Transverse colon (tissue), 4 donors: ENCODE results near the gene CLPSL1. TPM values are rescaled to one million over a fixed set of nuclear protein-coding genes. Genes with fewer than 3 reads are reported as not detected.

Experiments used
- DNase-seq: peaks from one replicate; pipeline ENCODE4 v3.0.0-alpha.2; 2019
- H3K27ac ChIP-seq, 4 donors: fragments of 200-600 bp; sonication (generic); 2 replicates each; pipeline ENCODE4 v1.5.1; 2016 to 2018; ENCODE audit warnings: inconsistent platforms in 4 of 4
- H3K27me3 ChIP-seq: fragments of 200-600 bp; sonication (generic); 2 replicates; pipeline ENCODE4 v1.5.1; 2017; ENCODE audit warnings: inconsistent platforms
- H3K36me3 ChIP-seq, 4 donors: fragments of 200-600 bp; sonication (generic); 2 replicates each; pipeline ENCODE4 v1.5.1; 2017 to 2019; ENCODE audit warnings: inconsistent platforms in 4 of 4
- H3K4me1 ChIP-seq, 4 donors: fragments of 200-600 bp; sonication (generic); 2 replicates each; pipeline ENCODE4 v1.5.1; 2017 to 2020; ENCODE audit warnings: inconsistent platforms in 4 of 4
- H3K4me3 ChIP-seq, 4 donors: fragments of 200-600 bp; sonication (generic); 1 replicate in 1 of 4; 2 replicates in 3 of 4; pipeline versions ENCODE4 v1.5.1 to v1.6.1; 2017 to 2019; ENCODE audit warnings: inconsistent platforms in 4 of 4
- H3K9me3 ChIP-seq, 2 donors: fragments of 200-600 bp; sonication (generic); 2 replicates each; pipeline ENCODE4 v1.5.1; 2017 to 2019; ENCODE audit warnings: inconsistent platforms in 2 of 2
- CTCF ChIP-seq, 5 experiments: fragments of 200-600 bp in 3 of 5; fragments of 450-650 bp in 2 of 5; sonication (generic) in 3 of 5; IDR thresholded peaks; 1 replicate in 2 of 5; 2 replicates in 3 of 5; pipeline ENCODE4 v1.5.1; 2016 to 2017; ENCODE audit warnings: antibody characterized with exemption in 5 of 5, inconsistent platforms in 3 of 5, mild to moderate bottlenecking in 2 of 5, moderate library complexity in 1 of 5
- EP300 ChIP-seq: sonication (generic); formaldehyde crosslinking; IDR thresholded peaks from one replicate; pipeline ENCODE4 v1.6.1; 2017; ENCODE audit warnings: antibody characterized with exemption, low read depth
- POLR2A ChIP-seq: fragments of 450-650 bp; IDR thresholded peaks from one replicate; pipeline ENCODE4 v1.6.1; 2016; ENCODE audit warnings: antibody characterized with exemption, mild to moderate bottlenecking, moderate library complexity
- POLR2AphosphoS5 ChIP-seq, 3 donors: sonication (generic); formaldehyde crosslinking; IDR thresholded peaks; one replicate each; pipeline ENCODE4 v1.6.1; 2016; ENCODE audit warnings: antibody characterized with exemption in 3 of 3
- WGBS, 2 donors: methylation state at CpG; one replicate each; pipeline ENCODE4 v1.1.5; 2018; ENCODE audit warnings: low coverage in 1 of 2; 5-methylcytosine and 5-hydroxymethylcytosine counted together
- in situ Hi-C, 4 donors: fragments of 200-750 bp; cut with MboI; loops; one replicate each; pipeline versions ENCODE4 v1.15.0 to v1.15.1; 2017; ENCODE audit warnings: low sequenced_read_pairs in 3 of 4, low pct_ligation_motif_present in 1 of 4, low pct_unique_long_range_greater_than_20kb in 1 of 4
- intact Hi-C: fragments of 100-400 bp; cut with DNase I; formaldehyde crosslinking; loops from one replicate; pipeline ENCODE4 v1.15.1; 2023; ENCODE audit warnings: low total_unique reads
- total RNA-seq, 4 donors: library from RNA; depleted of rRNA; stranded (reverse); fragments of >200 nt; gene quantifications; one replicate each; pipeline ENCODE4 v1.1.0, GENCODE V29; 2016

The CLPSL1 gene
- total RNA-seq, 4 donors from 2014 or later, result not detected

- intact Hi-C loops (no loop called here), in situ Hi-C loops (loop anchor here in 1 of 4 donors (25.0 kb wide), 1 partner anchor 1826 kb away; no protein-coding TSS in a partner anchor)
- no peak for DNase-seq
- no peaks in the 10 kb centered on the region for H3K4me1 ChIP-seq
- no peaks in the 10 kb centered on the region for H3K9me3 ChIP-seq
- no peaks in the 10 kb centered on the region for H3K36me3 ChIP-seq
- H3K4me3 ChIP-seq, result no peak overlapping the region
- 54% methylated on average over 2 of the region's 2 CpGs; no CpG with 5 or more reads in 1 of the 2 donors for WGBS, 2 donors
- H3K27me3 ChIP-seq, result peaks cover 49% of the 10 kb centered on the region
- TF ChIP-seq POLR2AphosphoS5 (IDR thresholded peaks at IDR 0.05), result no peak
- no peak for TF ChIP-seq EP300
- no peak for TF ChIP-seq POLR2A
- TF ChIP-seq CTCF (IDR thresholded peaks at IDR 0.05), result no peak
- H3K27ac ChIP-seq, result no peak overlapping the region
Measured at GRCh38 chr6:35786272-35786671, 5.5 kb downstream of the CLPSL1 start.

GRCh38 chr6:35786810-35787209 is 6.0 kb downstream of the CLPSL1 start:
- in situ Hi-C loops, result loop anchor here in 1 of 4 donors (25.0 kb wide), 1 partner anchor 1825 kb away; no protein-coding TSS in a partner anchor

GRCh38 chr6:35787266-35788218 is 6.7 kb downstream of the CLPSL1 start:
- TF ChIP-seq CTCF (IDR thresholded peaks at IDR 0.05) (no peak), POLR2AphosphoS5 (IDR thresholded peaks at IDR 0.05) (no peak), EP300 (no peak), POLR2A (no peak)
- Histone ChIP-seq H3K4me1 (no peaks in the 10 kb centered on the region), H3K27ac (no peak overlapping the region), H3K4me3 (no peak overlapping the region), H3K27me3 (peaks cover 54% of the 10 kb centered on the region), H3K9me3 (no peaks in the 10 kb centered on the region), H3K36me3 (no peaks in the 10 kb centered on the region)
- intact Hi-C loops, result loop anchor here (1.0 kb wide), 1 partner anchor 11 kb away; no protein-coding TSS in a partner anchor
- WGBS, 2 donors, result 55 to 71% methylated on average over 5 to 13 of the region's 13 CpGs
- in situ Hi-C loops, result loop anchor here in 1 of 4 donors (25.0 kb wide), 1 partner anchor 1825 kb away; no protein-coding TSS in a partner anchor
- no peak for DNase-seq

More at GRCh38 chr6:35786810-35787209, 6.0 kb downstream of the CLPSL1 start:
- no peaks in the 10 kb centered on the region for H3K9me3 ChIP-seq
- TF ChIP-seq POLR2AphosphoS5 (IDR thresholded peaks at IDR 0.05) (no peak), CTCF (IDR thresholded peaks at IDR 0.05) (no peak), POLR2A (no peak), EP300 (no peak)
- DNase-seq, result no peak
- intact Hi-C loops, result loop anchor here (1.0 kb wide), 1 partner anchor 11 kb away; no protein-coding TSS in a partner anchor
- 65 to 78% methylated on average over 9 to 25 of the region's 25 CpGs for WGBS, 2 donors
- no peaks in the 10 kb centered on the region for H3K36me3 ChIP-seq
- peaks cover 49% of the 10 kb centered on the region for H3K27me3 ChIP-seq
- no peak overlapping the region for H3K27ac ChIP-seq
- H3K4me3 ChIP-seq, result no peak overlapping the region
- H3K4me1 ChIP-seq, result no peaks in the 10 kb centered on the region

GRCh38 chr6:35788423-35788982 is 7.7 kb downstream of the CLPSL1 start:
- in situ Hi-C loops (loop anchor here in 1 of 4 donors (25.0 kb wide), 1 partner anchor 1824 kb away; no protein-coding TSS in a partner anchor), intact Hi-C loops (no loop called here)
- no peak for TF ChIP-seq POLR2AphosphoS5 (IDR thresholded peaks at IDR 0.05)
- no peak for TF ChIP-seq POLR2A
- no peak for TF ChIP-seq CTCF (IDR thresholded peaks at IDR 0.05)
- TF ChIP-seq EP300, result no peak
- Histone ChIP-seq H3K27me3 (peaks cover 59% of the 10 kb centered on the region), H3K9me3 (no peaks in the 10 kb centered on the region), H3K4me1 (no peaks in the 10 kb centered on the region), H3K27ac (no peak overlapping the region), H3K36me3 (no peaks in the 10 kb centered on the region), H3K4me3 (no peak overlapping the region)
- DNase-seq, result no peak
- WGBS, 2 donors, result 53 to 61% methylated on average over 3 to 4 of the region's 4 CpGs
